ENCODE measurements around the gene PCDHGA1. TPM values are rescaled to one million over a fixed set of nuclear protein-coding genes. Genes with fewer than 3 reads are reported as not detected.

Gene PCDHGA1
- total and polyA plus RNA-seq, 9 of the 15 experiments (the other 6 are each of a cell fraction or from before 2014, with no cell fraction given) = 0.05 to 0.26 (median 0.18) TPM; not detected in 2

DNA sequence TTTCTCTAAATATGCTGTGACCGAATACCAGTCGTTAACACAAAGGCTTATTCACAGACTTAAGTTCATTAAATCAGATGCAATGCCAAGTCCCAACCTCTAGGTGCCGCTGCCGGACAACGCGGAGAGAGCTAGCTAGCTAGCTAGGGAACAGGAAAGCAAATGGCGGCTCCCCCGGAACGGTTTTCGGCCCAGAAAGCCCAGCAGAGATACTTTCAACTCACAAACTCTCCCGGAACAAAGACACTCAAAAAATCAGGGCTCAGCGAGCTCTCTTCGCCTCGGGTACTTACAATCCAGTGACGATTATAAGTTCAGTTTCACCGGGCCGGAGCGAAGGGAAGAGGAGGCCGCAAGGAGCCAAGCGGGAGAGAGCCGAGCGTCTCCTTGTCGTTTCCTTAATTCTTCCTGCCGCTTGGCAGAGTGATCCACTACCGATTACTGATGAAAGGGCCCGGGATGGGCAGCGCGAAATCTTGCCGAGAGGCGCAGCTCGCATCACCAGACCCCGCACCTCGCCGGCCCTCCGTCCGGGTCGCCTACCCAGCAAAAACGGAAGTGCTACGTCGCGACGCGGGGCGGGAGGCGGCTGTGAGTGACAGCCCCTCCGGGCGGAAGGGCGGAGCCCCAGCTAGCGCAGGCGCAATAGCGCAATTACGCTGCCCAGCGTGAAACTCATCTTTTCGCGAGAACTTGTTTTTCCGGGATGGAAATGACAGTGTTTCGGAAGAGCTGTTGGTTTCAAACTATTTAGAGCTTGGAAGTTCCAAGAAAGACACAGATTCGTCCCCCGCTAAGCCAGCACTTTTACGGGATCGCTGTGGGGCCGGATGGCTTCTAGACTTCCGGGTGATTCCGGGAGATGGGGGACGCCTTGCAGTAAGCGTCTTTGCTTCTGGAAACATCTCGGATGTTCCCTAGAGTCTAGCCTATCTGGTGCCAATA is 9.8 kb upstream of the PCDHGA1 start, which contains the start of gene TAF7 (continued):
- TF ChIP-seq TFE3 (CRISPR knock-in tag; IDR thresholded peaks at IDR 0.05) (no peak), FOXP4 (CRISPR knock-in tag; IDR thresholded peaks at IDR 0.05; ENCODE audit: borderline replicate concordance) (no peak), MEF2D (tag; conservative IDR thresholded peaks at IDR 0.05; ENCODE audit: low read depth) (no peak), TAF9B (IDR thresholded peaks at IDR 0.05; ENCODE audit: partially characterized antibody) (peak; percentile 89), ZBTB7A (IDR thresholded peaks at IDR 0.05; ENCODE audit: borderline replicate concordance, control insufficient read depth, low read depth, low read length) (no peak), CHD2 (IDR thresholded peaks at IDR 0.05; ENCODE audit: low read depth, low read length) (peak; percentile 89), DNMT1 (IDR thresholded peaks at IDR 0.05) (no peak), NBN (IDR thresholded peaks at IDR 0.05; ENCODE audit: low read depth) (0 out of 2 replicates have a peak, but pooled peaks have one; percentile 51), TAL1 (IDR thresholded peaks at IDR 0.05) (no peak), CXXC5 (CRISPR knock-in tag; IDR thresholded peaks at IDR 0.05) (peak; percentile 91), C11orf30 (IDR thresholded peaks at IDR 0.05; ENCODE audit: low read depth) (peak; percentile 39), ZC3H4 (CRISPR knock-in tag; IDR thresholded peaks at IDR 0.05; ENCODE audit: borderline replicate concordance) (no peak), HDAC8 (tag; IDR thresholded peaks at IDR 0.05) (no peak), HCFC1 (IDR thresholded peaks at IDR 0.05; ENCODE audit: low read depth, low read length) (peak; percentile 46; the same call in 1 of the 2 replicates), HMGN3 (IDR thresholded peaks at IDR 0.05; ENCODE audit: borderline replicate concordance, extremely low read depth, insufficient read length, low read depth, low read length) (peak; percentile 69), ZNF717 (CRISPR knock-in tag; IDR thresholded peaks at IDR 0.05) (0 out of 2 replicates have a peak, but pooled peaks have one; percentile 48), ZNF561 (CRISPR knock-in tag; conservative IDR thresholded peaks at IDR 0.05) (no peak), KDM1A (IDR thresholded peaks at IDR 0.05) (no peak)
- TF ChIP-seq, protein P1, sequence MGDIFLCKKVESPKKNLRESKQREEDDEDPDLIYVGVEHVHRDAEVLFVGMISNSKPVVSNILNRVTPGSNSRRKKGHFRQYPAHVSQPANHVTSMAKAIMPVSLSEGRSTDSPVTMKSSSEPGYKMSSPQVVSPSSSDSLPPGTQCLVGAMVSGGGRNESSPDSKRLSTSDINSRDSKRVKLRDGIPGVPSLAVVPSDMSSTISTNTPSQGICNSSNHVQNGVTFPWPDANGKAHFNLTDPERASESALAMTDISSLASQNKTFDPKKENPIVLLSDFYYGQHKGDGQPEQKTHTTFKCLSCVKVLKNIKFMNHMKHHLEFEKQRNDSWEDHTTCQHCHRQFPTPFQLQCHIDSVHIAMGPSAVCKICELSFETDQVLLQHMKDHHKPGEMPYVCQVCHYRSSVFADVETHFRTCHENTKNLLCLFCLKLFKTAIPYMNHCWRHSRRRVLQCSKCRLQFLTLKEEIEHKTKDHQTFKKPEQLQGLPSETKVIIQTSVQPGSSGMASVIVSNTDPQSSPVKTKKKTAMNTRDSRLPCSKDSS (IDR thresholded peaks at IDR 0.05; ENCODE audit: low read depth, partially characterized antibody) = peak; percentile 21
- TF ChIP-seq, protein P2, sequence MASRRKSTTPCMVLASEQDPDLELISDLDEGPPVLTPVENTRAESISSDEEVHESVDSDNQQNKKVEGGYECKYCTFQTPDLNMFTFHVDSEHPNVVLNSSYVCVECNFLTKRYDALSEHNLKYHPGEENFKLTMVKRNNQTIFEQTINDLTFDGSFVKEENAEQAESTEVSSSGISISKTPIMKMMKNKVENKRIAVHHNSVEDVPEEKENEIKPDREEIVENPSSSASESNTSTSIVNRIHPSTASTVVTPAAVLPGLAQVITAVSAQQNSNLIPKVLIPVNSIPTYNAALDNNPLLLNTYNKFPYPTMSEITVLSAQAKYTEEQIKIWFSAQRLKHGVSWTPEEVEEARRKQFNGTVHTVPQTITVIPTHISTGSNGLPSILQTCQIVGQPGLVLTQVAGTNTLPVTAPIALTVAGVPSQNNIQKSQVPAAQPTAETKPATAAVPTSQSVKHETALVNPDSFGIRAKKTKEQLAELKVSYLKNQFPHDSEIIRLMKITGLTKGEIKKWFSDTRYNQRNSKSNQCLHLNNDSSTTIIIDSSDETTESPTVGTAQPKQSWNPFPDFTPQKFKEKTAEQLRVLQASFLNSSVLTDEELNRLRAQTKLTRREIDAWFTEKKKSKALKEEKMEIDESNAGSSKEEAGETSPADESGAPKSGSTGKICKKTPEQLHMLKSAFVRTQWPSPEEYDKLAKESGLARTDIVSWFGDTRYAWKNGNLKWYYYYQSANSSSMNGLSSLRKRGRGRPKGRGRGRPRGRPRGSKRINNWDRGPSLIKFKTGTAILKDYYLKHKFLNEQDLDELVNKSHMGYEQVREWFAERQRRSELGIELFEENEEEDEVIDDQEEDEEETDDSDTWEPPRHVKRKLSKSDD (conservative IDR thresholded peaks at IDR 0.05; ENCODE audit: low read length) = 0 out of 2 replicates have a peak, but pooled peaks have one; percentile 19

Data from K562 (cell line).